Panc1 (cell line): ENCODE data around the gene CEPT1.

Experiments used
- CTCF ChIP-seq: fragments of 450-650 bp; IDR thresholded peaks from 2 replicates; pipeline ENCODE4 v1.5.1; 2017; ENCODE audit warnings: mild to moderate bottlenecking
- POLR2AphosphoS5 ChIP-seq: IDR thresholded peaks from 2 replicates; pipeline ENCODE4 v1.6.1; 2012; ENCODE audit warnings: mild to moderate bottlenecking, low read depth, low read length, moderate library complexity
- REST ChIP-seq, 2 experiments: IDR thresholded peaks; 2 replicates each; pipeline ENCODE4 v1.6.1; 2011 to 2012; ENCODE audit warnings: low read depth in 2 of 2, control low read depth in 1 of 2, low read length in 1 of 2, mild to moderate bottlenecking in 1 of 2, moderate library complexity in 1 of 2; ENCODE audit not compliant: insufficient read depth in 1 of 2

DNA sequence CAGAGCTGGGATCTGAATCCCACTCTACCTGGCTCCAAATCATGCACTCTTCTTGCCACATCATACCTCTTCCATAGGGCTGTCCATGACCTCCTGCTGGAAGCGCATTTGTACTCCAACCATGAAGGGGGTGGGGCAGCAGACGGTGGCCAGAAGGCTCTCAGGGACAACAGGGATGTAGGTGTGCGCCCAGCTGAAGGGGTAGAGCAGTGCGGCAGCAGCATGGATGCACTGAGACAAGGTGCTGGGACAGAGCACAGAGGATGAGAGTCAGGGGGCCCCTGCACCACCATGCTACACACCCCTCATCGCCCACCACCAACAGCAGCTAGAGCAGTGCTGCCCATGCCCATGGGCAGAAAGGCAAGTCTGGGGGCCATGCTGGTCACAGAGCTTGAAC, 52.1 kb downstream of the CEPT1 start:
- no peak for TF ChIP-seq CTCF
- TF ChIP-seq REST (IDR thresholded peaks at IDR 0.05; ENCODE audit: insufficient read depth in 1 of 2, low read depth in 2 of 2, low read length in 1 of 2): no peak
- TF ChIP-seq POLR2AphosphoS5: no peak
